Mucosa of descending colon (tissue), 3 donors: Measurements from ENCODE around the gene TMEM52. TPM values are rescaled to one million over a fixed set of nuclear protein-coding genes. Genes with fewer than 3 reads are reported as not detected.

ENCODE experiments used
- ATAC-seq: fragments of 200-7000 bp; cut with Tn5 transposase; one replicate; pipeline ENCODE4 v1.9.1; 2020; ENCODE audit warnings: mild to moderate bottlenecking, moderate library complexity
- DNase-seq, 3 donors: peaks; one replicate each; pipeline ENCODE4 v3.0.0-alpha.2; 2020
- H3K36me3 ChIP-seq: fragments of 200-600 bp; one replicate; pipeline ENCODE4 v1.8.0; 2021; ENCODE audit warnings: low read depth, mild to moderate bottlenecking
- H3K4me1 ChIP-seq: fragments of 200-600 bp; one replicate; pipeline ENCODE4 v1.8.0; 2021; ENCODE audit warnings: low read depth, mild to moderate bottlenecking
- H3K4me3 ChIP-seq: fragments of 200-600 bp; one replicate; pipeline ENCODE4 v1.8.0; 2021; ENCODE audit warnings: mild to moderate bottlenecking
- H3K9me3 ChIP-seq: fragments of 200-600 bp; one replicate; pipeline ENCODE4 v1.8.0; 2021; ENCODE audit warnings: mild to moderate bottlenecking
- CTCF ChIP-seq: fragments of 200-600 bp; IDR thresholded peaks from one replicate; pipeline ENCODE4 v1.8.0; 2022; ENCODE audit warnings: antibody characterized with exemption, mild to moderate bottlenecking
- intact Hi-C, 2 donors: fragments of 100-400 bp; cut with DNase I in 1 of 2; cut with micrococcal nuclease in 1 of 2; formaldehyde crosslinking; loops; one replicate each; pipeline versions ENCODE4 v1.11.0 to v1.11.1; 2022; cut with DNase I, micrococcal nuclease
- total RNA-seq, 3 donors: library from RNA; stranded (reverse); fragmentation: NEBNext Ultra II Directional in 2 of 3; extraction: Animal tissue kit (Norgen Biotek cat#: 25700) in 2 of 3; gene quantifications; one replicate each; pipeline versions ENCODE4 v1.2.1 to v1.2.4, GENCODE V29; 2021 to 2023
- donor health status: DM: no; HTN: no; CAD: no; lungs with moderate emphysema.
- donor health status: DM: no; HTN: no; CAD: no.
- donor health status: DM: no; HTN: yes; CAD: no.

TMEM52 gene
- total RNA-seq, 3 donors from 2014 or later, result 1.8 to 4.0 (median 3.0) TPM

- DNase-seq (peak in 1 of 3 donors; percentile 30), ATAC-seq (no peak)
- Histone ChIP-seq H3K4me1 (peaks cover 7% of the 10 kb centered on the region), H3K9me3 (no peaks in the 10 kb centered on the region), H3K4me3 (no peak overlapping the region), H3K36me3 (no peaks in the 10 kb centered on the region)
- intact Hi-C loops, result loop anchor here (10.0 kb wide), 1 partner anchor 103 kb away; no protein-coding TSS in a partner anchor
- TF ChIP-seq CTCF, result no peak
Observed at GRCh38 chr1:1941868-1942752, 23.0 kb upstream of the TMEM52 start.

GRCh38 chr1:1941211-1941841 lies 22.2 kb upstream of the TMEM52 start:
- ATAC-seq (no peak), DNase-seq (peak in 1 of 3 donors; percentile 28)
- Histone ChIP-seq H3K36me3 (no peaks in the 10 kb centered on the region), H3K9me3 (no peaks in the 10 kb centered on the region), H3K4me3 (no peak overlapping the region), H3K4me1 (peaks cover 7% of the 10 kb centered on the region)
- intact Hi-C loops, result loop anchor here (10.0 kb wide), 1 partner anchor 103 kb away; no protein-coding TSS in a partner anchor
- TF ChIP-seq CTCF, result no peak

- peaks cover 7% of the 10 kb centered on the region for H3K4me1 ChIP-seq
- H3K9me3 ChIP-seq, result no peaks in the 10 kb centered on the region
- intact Hi-C loops, result loop anchor here (10.0 kb wide), 1 partner anchor 105 kb away; no protein-coding TSS in a partner anchor
- TF ChIP-seq CTCF, result no peak
- DNase-seq (peak in 1 of 3 donors; percentile 40), ATAC-seq (no peak)
- H3K36me3 ChIP-seq, result no peaks in the 10 kb centered on the region
- H3K4me3 ChIP-seq, result no peak overlapping the region
Observed at GRCh38 chr1:1940123-1940425, 21.0 kb upstream of the TMEM52 start.

- intact Hi-C loops, result loop anchor here (10.0 kb wide), 1 partner anchor 105 kb away; no protein-coding TSS in a partner anchor
- Histone ChIP-seq H3K4me3 (no peak overlapping the region), H3K36me3 (no peaks in the 10 kb centered on the region), H3K4me1 (peaks cover 7% of the 10 kb centered on the region), H3K9me3 (no peaks in the 10 kb centered on the region)
- peak in 1 of 3 donors; percentile 36 for DNase-seq
- no peak for ATAC-seq
- TF ChIP-seq CTCF, result no peak
Observed at GRCh38 chr1:1939296-1940122, 20.4 kb upstream of the TMEM52 start.

GRCh38 chr1:1938613-1939295 lies 19.7 kb upstream of the TMEM52 start:
- intact Hi-C loops, result no loop called here
- TF ChIP-seq CTCF, result no peak

More at GRCh38 chr1:1938613-1939295, 19.7 kb upstream of the TMEM52 start:
- Histone ChIP-seq H3K4me3 (no peak overlapping the region), H3K9me3 (no peaks in the 10 kb centered on the region), H3K36me3 (no peaks in the 10 kb centered on the region), H3K4me1 (peaks cover under 1% of the 10 kb centered on the region)
- peak in 1 of 3 donors; percentile 18 for DNase-seq
- no peak for ATAC-seq
